ENCODE results near the gene TAF8.

Gene TAF8

DNA sequence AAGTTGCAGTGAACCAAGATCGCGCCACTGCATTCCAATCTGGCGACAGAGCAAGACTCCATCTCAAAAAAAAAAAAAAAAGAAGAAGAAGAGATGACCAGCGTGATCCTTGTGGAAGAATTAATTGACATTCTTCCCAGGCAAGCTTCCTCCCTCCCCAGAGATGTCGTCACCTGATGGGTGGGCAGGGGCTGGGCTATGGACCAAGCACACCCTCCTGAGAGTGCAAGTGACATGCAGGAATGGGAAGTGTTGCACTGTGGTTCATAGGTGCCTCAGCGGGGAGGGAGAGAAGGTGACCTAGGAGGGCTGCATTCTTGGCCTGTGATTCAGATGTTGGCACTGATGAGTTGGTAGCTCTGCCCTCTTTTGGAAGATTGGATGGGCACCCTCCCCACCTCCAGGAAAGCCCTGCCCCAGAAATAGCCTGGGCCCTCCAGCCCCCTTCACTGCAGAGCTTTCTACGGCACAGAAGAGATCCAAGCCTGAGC is 37.8 kb downstream of the TAF8 start:
- Histone ChIP-seq H2AFZ (ENCODE audit: low read length) (no peak overlapping the region), H3K36me3 (replicated peaks; ENCODE audit: insufficient read depth, low read length) (no peaks in the 10 kb centered on the region), H3K79me2 (ENCODE audit: low read length) (no peaks in the 10 kb centered on the region), H3K9me2 (replicated peaks; ENCODE audit: insufficient read depth, low read length) (no peaks in the 10 kb centered on the region), H3K4me3 (ENCODE audit: low read length) (no peak overlapping the region), H3K27ac (ENCODE audit: low read length) (no peak overlapping the region), H3K4me1 (ENCODE audit: low read length) (no peaks in the 10 kb centered on the region), H3F3A (ENCODE audit: insufficient read depth, low read length) (no peaks in the 10 kb centered on the region), H3K9ac (ENCODE audit: low read length) (no peak overlapping the region), H3K27me3 (replicated peaks; ENCODE audit: insufficient read depth, low read length) (no peaks in the 10 kb centered on the region), H4K20me1 (ENCODE audit: insufficient read depth, low read length) (no peaks in the 10 kb centered on the region), H3K9me3 (replicated peaks; ENCODE audit: insufficient read depth, low read length) (no peaks in the 10 kb centered on the region), H3K4me2 (ENCODE audit: low read depth, low read length) (no peak overlapping the region)
- no peak for DNase-seq
- TF ChIP-seq, protein P1, sequence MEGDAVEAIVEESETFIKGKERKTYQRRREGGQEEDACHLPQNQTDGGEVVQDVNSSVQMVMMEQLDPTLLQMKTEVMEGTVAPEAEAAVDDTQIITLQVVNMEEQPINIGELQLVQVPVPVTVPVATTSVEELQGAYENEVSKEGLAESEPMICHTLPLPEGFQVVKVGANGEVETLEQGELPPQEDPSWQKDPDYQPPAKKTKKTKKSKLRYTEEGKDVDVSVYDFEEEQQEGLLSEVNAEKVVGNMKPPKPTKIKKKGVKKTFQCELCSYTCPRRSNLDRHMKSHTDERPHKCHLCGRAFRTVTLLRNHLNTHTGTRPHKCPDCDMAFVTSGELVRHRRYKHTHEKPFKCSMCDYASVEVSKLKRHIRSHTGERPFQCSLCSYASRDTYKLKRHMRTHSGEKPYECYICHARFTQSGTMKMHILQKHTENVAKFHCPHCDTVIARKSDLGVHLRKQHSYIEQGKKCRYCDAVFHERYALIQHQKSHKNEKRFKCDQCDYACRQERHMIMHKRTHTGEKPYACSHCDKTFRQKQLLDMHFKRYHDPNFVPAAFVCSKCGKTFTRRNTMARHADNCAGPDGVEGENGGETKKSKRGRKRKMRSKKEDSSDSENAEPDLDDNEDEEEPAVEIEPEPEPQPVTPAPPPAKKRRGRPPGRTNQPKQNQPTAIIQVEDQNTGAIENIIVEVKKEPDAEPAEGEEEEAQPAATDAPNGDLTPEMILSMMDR (IDR thresholded peaks at IDR 0.05; ENCODE audit: low read length), result no peak
- TF ChIP-seq EZH2phosphoT487 (IDR thresholded peaks at IDR 0.05; ENCODE audit: low read length) (no peak), EZH2 (optimal IDR thresholded peaks at IDR 0.05; ENCODE audit: low read depth, low read length) (no peak)

DNA sequence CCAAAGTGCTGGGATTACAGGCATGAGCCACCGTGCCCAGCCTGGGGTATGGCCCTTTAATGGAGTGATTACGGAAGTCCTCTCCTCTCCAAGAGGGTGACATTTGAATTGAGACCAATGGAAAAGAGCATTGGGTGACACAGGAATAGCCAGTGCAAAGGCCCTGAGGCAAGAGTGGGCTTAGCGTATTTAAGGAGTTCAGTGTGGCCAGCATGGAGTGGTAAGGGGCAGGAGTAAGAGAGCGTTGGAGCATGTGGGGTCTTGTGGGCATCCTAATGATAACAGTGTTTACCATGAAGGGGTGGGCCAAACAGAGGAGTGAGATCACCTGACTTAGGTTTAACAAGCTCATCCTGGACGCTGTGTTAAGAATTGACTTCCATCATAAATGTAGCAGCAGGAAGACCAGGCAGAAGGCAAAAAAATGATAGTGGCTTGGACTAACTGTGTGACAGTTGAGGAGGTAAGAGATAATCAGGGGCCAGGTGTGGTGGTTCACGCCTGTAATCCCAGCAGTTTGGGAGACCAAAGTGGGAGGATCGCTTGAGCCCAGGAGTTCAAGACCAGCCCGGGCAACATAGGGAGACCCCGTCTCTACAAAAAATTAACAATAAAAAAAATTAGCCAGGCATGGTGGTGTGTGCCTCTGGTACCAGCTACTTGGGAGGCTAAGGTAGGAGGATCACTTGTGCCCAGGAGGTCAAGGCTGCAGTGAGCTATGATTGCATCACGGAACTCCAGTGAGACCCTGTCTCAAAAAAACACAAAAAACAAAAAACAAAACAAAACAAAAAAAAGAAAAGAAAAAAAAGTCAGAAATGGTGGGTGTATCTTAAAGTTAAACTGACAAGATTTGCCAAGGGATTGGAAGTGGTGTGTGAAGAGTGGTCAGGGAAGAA is 40.7 kb downstream of the TAF8 start:
- no peak for DNase-seq
- no peak overlapping the region for H2AFZ ChIP-seq (ENCODE audit: low read length)

DNA sequence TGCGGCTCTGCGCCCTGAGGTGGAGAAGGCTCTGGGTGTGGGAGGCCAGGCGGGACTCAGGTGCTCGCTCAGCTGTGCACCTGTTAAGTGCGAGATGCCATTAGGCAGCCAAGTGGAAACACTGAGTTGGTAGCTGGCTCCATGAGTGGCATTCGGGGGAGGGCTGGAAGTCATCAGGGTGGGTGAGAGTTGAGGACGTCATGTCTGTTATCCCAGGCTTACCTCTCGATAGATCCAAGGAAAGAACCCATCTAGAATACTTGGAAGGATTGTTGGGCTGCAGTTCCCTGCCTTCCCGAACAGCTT is 41.3 kb downstream of the TAF8 start:
- Histone ChIP-seq H3K27me3 (replicated peaks; ENCODE audit: insufficient read depth, low read length) (no peaks in the 10 kb centered on the region), H3K4me3 (ENCODE audit: low read length) (no peak overlapping the region), H4K20me1 (ENCODE audit: insufficient read depth, low read length) (no peaks in the 10 kb centered on the region), H3K36me3 (replicated peaks; ENCODE audit: insufficient read depth, low read length) (no peaks in the 10 kb centered on the region), H3F3A (ENCODE audit: insufficient read depth, low read length) (no peaks in the 10 kb centered on the region), H3K27ac (ENCODE audit: low read length) (no peak overlapping the region), H3K4me2 (ENCODE audit: low read depth, low read length) (no peak overlapping the region), H3K9me2 (replicated peaks; ENCODE audit: insufficient read depth, low read length) (no peaks in the 10 kb centered on the region), H3K79me2 (ENCODE audit: low read length) (no peaks in the 10 kb centered on the region), H3K9ac (ENCODE audit: low read length) (no peak overlapping the region), H2AFZ (ENCODE audit: low read length) (no peak overlapping the region), H3K4me1 (ENCODE audit: low read length) (no peaks in the 10 kb centered on the region), H3K9me3 (replicated peaks; ENCODE audit: insufficient read depth, low read length) (no peaks in the 10 kb centered on the region)
- TF ChIP-seq EZH2phosphoT487 (IDR thresholded peaks at IDR 0.05; ENCODE audit: low read length) (no peak), EZH2 (optimal IDR thresholded peaks at IDR 0.05; ENCODE audit: low read depth, low read length) (no peak)
- TF ChIP-seq, protein P1 (IDR thresholded peaks at IDR 0.05; ENCODE audit: low read length), result no peak
- DNase-seq, result no peak

More for the DNA sequence above, 40.7 kb downstream of the TAF8 start:
- H3K27ac ChIP-seq (ENCODE audit: low read length), result no peak overlapping the region
- TF ChIP-seq EZH2phosphoT487 (IDR thresholded peaks at IDR 0.05; ENCODE audit: low read length) (no peak), EZH2 (optimal IDR thresholded peaks at IDR 0.05; ENCODE audit: low read depth, low read length) (no peak)
- TF ChIP-seq, protein P1 (IDR thresholded peaks at IDR 0.05; ENCODE audit: low read length), result no peak
- no peak overlapping the region for H3K9ac ChIP-seq (ENCODE audit: low read length)
- H4K20me1 ChIP-seq (ENCODE audit: insufficient read depth, low read length), result no peaks in the 10 kb centered on the region
- no peak overlapping the region for H3K4me3 ChIP-seq (ENCODE audit: low read length)
- H3K36me3 ChIP-seq (replicated peaks; ENCODE audit: insufficient read depth, low read length), result no peaks in the 10 kb centered on the region
- H3K79me2 ChIP-seq (ENCODE audit: low read length), result no peaks in the 10 kb centered on the region
- no peak overlapping the region for H3K4me2 ChIP-seq (ENCODE audit: low read depth, low read length)
- H3K27me3 ChIP-seq (replicated peaks; ENCODE audit: insufficient read depth, low read length), result no peaks in the 10 kb centered on the region
- no peaks in the 10 kb centered on the region for H3K4me1 ChIP-seq (ENCODE audit: low read length)
- no peaks in the 10 kb centered on the region for H3K9me2 ChIP-seq (replicated peaks; ENCODE audit: insufficient read depth, low read length)
- no peaks in the 10 kb centered on the region for H3F3A ChIP-seq (ENCODE audit: insufficient read depth, low read length)
- no peaks in the 10 kb centered on the region for H3K9me3 ChIP-seq (replicated peaks; ENCODE audit: insufficient read depth, low read length)

Measured in MM.1S (cell line).